ENCODE data around the gene LEF1. TPM values are rescaled to one million over a fixed set of nuclear protein-coding genes. Genes with fewer than 3 reads are reported as not detected.
"Not testable (repeated sequence)": the region's sequence is repeated elsewhere in the genome, so short reads cannot be mapped to it uniquely, and the experiment has no call there.

LEF1 gene
- polyA plus RNA-seq, 6 donors from 2014 or later = 4.9 to 27.9 (median 9.0) TPM

- no peak for DNase-seq
- Mint-ChIP-seq H3K4me3 (no peak overlapping the region), H3K27ac (no peak overlapping the region), H3K9me3 (no peaks in the 10 kb centered on the region), H3K36me3 (peaks cover 22 to 31% of the 10 kb centered on the region in 2 donors), H3K4me1 (peaks cover 0 to 5% (median 3%) of the 10 kb centered on the region in 3 donors), H3K27me3 (no peaks in the 10 kb centered on the region)
- ATAC-seq (ENCODE audit: low read depth in 2 of 2) = no peak
These were observed 155.4 kb downstream of the LEF1 start for GRCh38 chr4:108013327-108013726.

GRCh38 chr4:108012382-108012781 lies 156.3 kb downstream of the LEF1 start:
- H3K9me3 Mint-ChIP-seq = not testable (repeated sequence)
- peaks cover 22 to 31% of the 10 kb centered on the region in 2 donors for H3K36me3 Mint-ChIP-seq

GRCh38 chr4:108010167-108010566 lies 158.6 kb downstream of the LEF1 start:
- ATAC-seq (ENCODE audit: low read depth in 2 of 2) = no peak
- H3K27me3 Mint-ChIP-seq = no peaks in the 10 kb centered on the region
- no peak overlapping the region for H3K27ac Mint-ChIP-seq
- H3K36me3 Mint-ChIP-seq = peaks cover 21 to 31% of the 10 kb centered on the region in 2 donors
- no peak for DNase-seq
- H3K4me1 Mint-ChIP-seq = peaks cover 5 to 9% (median 5%) of the 10 kb centered on the region in 3 donors
- no peak overlapping the region for H3K4me3 Mint-ChIP-seq
- H3K9me3 Mint-ChIP-seq = no peaks in the 10 kb centered on the region

More at GRCh38 chr4:108012382-108012781, 156.3 kb downstream of the LEF1 start:
- H3K4me1 Mint-ChIP-seq; ATAC-seq (ENCODE audit: low read depth in 2 of 2); DNase-seq; H3K4me3 Mint-ChIP-seq; H3K27me3 Mint-ChIP-seq: not testable (repeated sequence)
- peak overlapping the region in 1 of 6 donors; percentile 59 for H3K27ac Mint-ChIP-seq

GRCh38 chr4:108008721-108009120 lies 160.0 kb downstream of the LEF1 start:
- Mint-ChIP-seq H3K36me3 (peaks cover 20 to 31% of the 10 kb centered on the region in 2 donors), H3K4me3 (no peak overlapping the region), H3K4me1 (peaks cover 10 to 14% (median 12%) of the 10 kb centered on the region in 3 donors), H3K27me3 (no peaks in the 10 kb centered on the region), H3K27ac (no peak overlapping the region), H3K9me3 (no peaks in the 10 kb centered on the region)
- DNase-seq = no peak
- no peak for ATAC-seq (ENCODE audit: low read depth in 2 of 2)

GRCh38 chr4:108007984-108008383 lies 160.7 kb downstream of the LEF1 start:
- DNase-seq (no peak), ATAC-seq (ENCODE audit: low read depth in 2 of 2) (no peak)
- H3K4me1 Mint-ChIP-seq = peaks cover 10 to 20% (median 12%) of the 10 kb centered on the region in 3 donors

GRCh38 chr4:108006361-108006760 lies 162.4 kb downstream of the LEF1 start:
- Mint-ChIP-seq H3K27ac (peak overlapping the region in 2 of 6 donors; percentile 10 to 13), H3K4me1 (peaks cover 9 to 20% (median 10%) of the 10 kb centered on the region in 3 donors), H3K36me3 (peaks cover 19 to 20% of the 10 kb centered on the region in 2 donors), H3K9me3 (no peaks in the 10 kb centered on the region), H3K27me3 (no peaks in the 10 kb centered on the region), H3K4me3 (no peak overlapping the region)
- ATAC-seq (ENCODE audit: low read depth in 2 of 2) (no peak), DNase-seq (no peak)

More at GRCh38 chr4:108007984-108008383, 160.7 kb downstream of the LEF1 start:
- no peaks in the 10 kb centered on the region for H3K27me3 Mint-ChIP-seq
- no peak overlapping the region for H3K27ac Mint-ChIP-seq
- H3K4me3 Mint-ChIP-seq = no peak overlapping the region
- peaks cover 21 to 31% of the 10 kb centered on the region in 2 donors for H3K36me3 Mint-ChIP-seq
- no peaks in the 10 kb centered on the region for H3K9me3 Mint-ChIP-seq

- Mint-ChIP-seq H3K27ac (peak overlapping the region in 2 of 6 donors; percentile 13 to 63), H3K27me3 (no peaks in the 10 kb centered on the region), H3K9me3 (no peaks in the 10 kb centered on the region), H3K4me1 (peaks cover 9 to 24% (median 10%) of the 10 kb centered on the region in 3 donors), H3K36me3 (peaks cover 15 to 20% of the 10 kb centered on the region in 2 donors), H3K4me3 (no peak overlapping the region)
- ATAC-seq (ENCODE audit: low read depth in 2 of 2) = no peak
- no peak for DNase-seq
These were observed 162.9 kb downstream of the LEF1 start for GRCh38 chr4:108005807-108006206.

- H3K4me1 Mint-ChIP-seq = peaks cover 10 to 24% (median 13%) of the 10 kb centered on the region in 3 donors
These were observed 164.1 kb downstream of the LEF1 start for GRCh38 chr4:108004646-108005045.

GRCh38 chr4:108003982-108004515 lies 164.7 kb downstream of the LEF1 start:
- Mint-ChIP-seq H3K4me1 (peaks cover 12 to 24% (median 16%) of the 10 kb centered on the region in 3 donors), H3K4me3 (no peak overlapping the region), H3K36me3 (peaks cover 8 to 22% of the 10 kb centered on the region in 2 donors), H3K27ac (peak overlapping the region in 1 of 6 donors; percentile 32), H3K9me3 (no peaks in the 10 kb centered on the region), H3K27me3 (no peaks in the 10 kb centered on the region)
- no peak for ATAC-seq (ENCODE audit: low read depth in 2 of 2)
- DNase-seq = no peak

More at GRCh38 chr4:108004646-108005045, 164.1 kb downstream of the LEF1 start:
- no peaks in the 10 kb centered on the region for H3K9me3 Mint-ChIP-seq
- ATAC-seq (ENCODE audit: low read depth in 2 of 2) (no peak), DNase-seq (no peak)
- H3K27ac Mint-ChIP-seq = peak overlapping the region in 2 of 6 donors; percentile 1 to 48
- H3K4me3 Mint-ChIP-seq = no peak overlapping the region
- H3K27me3 Mint-ChIP-seq = no peaks in the 10 kb centered on the region
- peaks cover 14 to 25% of the 10 kb centered on the region in 2 donors for H3K36me3 Mint-ChIP-seq

GRCh38 chr4:108001540-108002135 lies 167.1 kb downstream of the LEF1 start:
- H3K27me3 Mint-ChIP-seq = no peaks in the 10 kb centered on the region
- H3K27ac Mint-ChIP-seq = no peak overlapping the region
- H3K4me3 Mint-ChIP-seq = no peak overlapping the region
- peaks cover 20 to 30% (median 21%) of the 10 kb centered on the region in 3 donors for H3K4me1 Mint-ChIP-seq
- ATAC-seq (ENCODE audit: low read depth in 2 of 2) (no peak), DNase-seq (no peak)
- no peaks in the 10 kb centered on the region for H3K9me3 Mint-ChIP-seq
- peaks cover 8 to 22% of the 10 kb centered on the region in 2 donors for H3K36me3 Mint-ChIP-seq

- H3K27me3 Mint-ChIP-seq = no peaks in the 10 kb centered on the region
- H3K27ac Mint-ChIP-seq = no peak overlapping the region
- H3K4me1 Mint-ChIP-seq = peaks cover 23 to 31% (median 25%) of the 10 kb centered on the region in 3 donors
- H3K4me3 Mint-ChIP-seq = no peak overlapping the region
- ATAC-seq (ENCODE audit: low read depth in 2 of 2) (no peak), DNase-seq (no peak)
- no peaks in the 10 kb centered on the region for H3K9me3 Mint-ChIP-seq
- H3K36me3 Mint-ChIP-seq = peaks cover 14 to 24% of the 10 kb centered on the region in 2 donors
These were observed 168.7 kb downstream of the LEF1 start for GRCh38 chr4:107999932-108000539.

GRCh38 chr4:107997794-107998193 lies 170.9 kb downstream of the LEF1 start:
- H3K9me3 Mint-ChIP-seq = no peaks in the 10 kb centered on the region
- peaks cover 25 to 43% (median 42%) of the 10 kb centered on the region in 3 donors for H3K4me1 Mint-ChIP-seq
- H3K27ac Mint-ChIP-seq = peak overlapping the region in 3 of 6 donors; percentile 29 to 64 (median 55)
- H3K36me3 Mint-ChIP-seq = peaks cover 14 to 21% of the 10 kb centered on the region in 2 donors
- ATAC-seq (ENCODE audit: low read depth in 2 of 2) (no peak), DNase-seq (no peak)
- peak overlapping the region in 1 of 8 donors; percentile 61 for H3K4me3 Mint-ChIP-seq
- no peaks in the 10 kb centered on the region for H3K27me3 Mint-ChIP-seq
